Osteoblast (primary cell): ENCODE data around the gene SOX10. TPM values are rescaled to one million over a fixed set of nuclear protein-coding genes. Genes with fewer than 3 reads are reported as not detected.

Experiments
- DNase-seq: peaks from one replicate; pipeline ENCODE4 v3.0.0; 2011; ENCODE audit warnings: low spot score, mixed read lengths; ENCODE audit not compliant: insufficient read length; ENCODE audit errors: missing footprints
- H2AFZ ChIP-seq: 2 replicates; pipeline ENCODE4 v1.6.0; 2011; ENCODE audit warnings: mild to moderate bottlenecking, low read length
- H3K27ac ChIP-seq: 2 replicates; pipeline ENCODE4 v1.5.1; 2011; ENCODE audit warnings: mild to moderate bottlenecking, low read depth, low read length, moderate library complexity
- H3K27me3 ChIP-seq: 2 replicates; pipeline ENCODE4 v1.6.0; 2012; ENCODE audit warnings: mild to moderate bottlenecking, control low read depth, inconsistent platforms, low read length, moderate library complexity; ENCODE audit not compliant: insufficient read depth
- H3K36me3 ChIP-seq: 2 replicates; pipeline ENCODE4 v1.5.1; 2011; ENCODE audit warnings: mild to moderate bottlenecking, low read length, control low read depth, moderate library complexity; ENCODE audit not compliant: insufficient read depth
- H3K4me1 ChIP-seq: 2 replicates; pipeline ENCODE4 v1.5.1; 2011; ENCODE audit warnings: mild to moderate bottlenecking, low read length, control low read depth, moderate library complexity; ENCODE audit not compliant: insufficient read depth
- H3K4me2 ChIP-seq: 2 replicates; pipeline ENCODE4 v1.6.0; 2011; ENCODE audit warnings: mild to moderate bottlenecking, low read length; ENCODE audit not compliant: insufficient read depth
- H3K4me3 ChIP-seq: fragments of 200-600 bp; sonication (generic); 3 replicates; pipeline ENCODE4 v1.5.1; 2012; ENCODE audit warnings: mild to moderate bottlenecking, low read length, inconsistent platforms; ENCODE audit not compliant: insufficient read depth
- H3K79me2 ChIP-seq: 2 replicates; pipeline ENCODE4 v1.6.0; 2012; ENCODE audit warnings: mild to moderate bottlenecking, low read length, control low read depth, inconsistent platforms; ENCODE audit not compliant: insufficient read depth
- H3K9me3 ChIP-seq: 2 replicates; pipeline ENCODE4 v1.5.1; 2011; ENCODE audit warnings: low read depth, low read length, control low read depth
- H4K20me1 ChIP-seq: 2 replicates; pipeline ENCODE4 v1.6.0; 2012; ENCODE audit warnings: mild to moderate bottlenecking, low read length, control low read depth; ENCODE audit not compliant: insufficient read depth
- total RNA-seq: library from RNA; depleted of rRNA; stranded (reverse); fragments of >200 nt; gene quantifications from 2 replicates; pipeline ENCODE4 v1.2.3, GENCODE V29; 2012
- TF ChIP-seq, protein P1 (sequence below): IDR thresholded peaks from 2 replicates; pipeline ENCODE4 v1.5.1; 2011; ENCODE audit warnings: mild to moderate bottlenecking, low read depth, low read length, moderate library complexity; ENCODE audit errors: extremely low read depth

SOX10 gene
- total RNA-seq, 1 donor = not detected

DNA sequence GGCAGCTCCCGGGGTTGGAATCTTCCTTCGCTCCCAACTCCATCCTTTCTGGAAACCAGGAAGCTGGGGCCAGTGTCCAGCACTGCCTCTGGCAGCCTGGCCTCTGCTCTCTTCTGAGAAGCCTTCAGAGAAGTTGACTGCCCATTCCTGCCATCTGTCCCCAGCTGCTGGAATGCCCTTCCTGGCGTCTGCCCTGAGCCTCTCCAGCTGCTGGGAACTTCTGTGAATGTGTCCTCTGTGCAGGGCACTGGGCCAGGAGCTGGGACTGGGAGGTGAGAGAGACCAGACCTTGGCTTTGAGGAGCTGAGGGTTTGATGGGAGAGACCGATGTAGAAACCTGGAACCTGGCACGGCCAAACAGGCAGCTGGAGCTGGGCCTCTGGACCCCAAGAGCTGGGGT, 5.9 kb upstream of the SOX10 start:
- no peaks in the 10 kb centered on the region for H3K4me1 ChIP-seq
- no peak overlapping the region for H2AFZ ChIP-seq
- H3K27ac ChIP-seq = no peak overlapping the region
- H3K9me3 ChIP-seq = no peaks in the 10 kb centered on the region
- no peak overlapping the region for H3K4me3 ChIP-seq
- no peaks in the 10 kb centered on the region for H3K79me2 ChIP-seq
- H3K4me2 ChIP-seq = no peak overlapping the region
- H4K20me1 ChIP-seq = no peaks in the 10 kb centered on the region
- TF ChIP-seq, protein P1, sequence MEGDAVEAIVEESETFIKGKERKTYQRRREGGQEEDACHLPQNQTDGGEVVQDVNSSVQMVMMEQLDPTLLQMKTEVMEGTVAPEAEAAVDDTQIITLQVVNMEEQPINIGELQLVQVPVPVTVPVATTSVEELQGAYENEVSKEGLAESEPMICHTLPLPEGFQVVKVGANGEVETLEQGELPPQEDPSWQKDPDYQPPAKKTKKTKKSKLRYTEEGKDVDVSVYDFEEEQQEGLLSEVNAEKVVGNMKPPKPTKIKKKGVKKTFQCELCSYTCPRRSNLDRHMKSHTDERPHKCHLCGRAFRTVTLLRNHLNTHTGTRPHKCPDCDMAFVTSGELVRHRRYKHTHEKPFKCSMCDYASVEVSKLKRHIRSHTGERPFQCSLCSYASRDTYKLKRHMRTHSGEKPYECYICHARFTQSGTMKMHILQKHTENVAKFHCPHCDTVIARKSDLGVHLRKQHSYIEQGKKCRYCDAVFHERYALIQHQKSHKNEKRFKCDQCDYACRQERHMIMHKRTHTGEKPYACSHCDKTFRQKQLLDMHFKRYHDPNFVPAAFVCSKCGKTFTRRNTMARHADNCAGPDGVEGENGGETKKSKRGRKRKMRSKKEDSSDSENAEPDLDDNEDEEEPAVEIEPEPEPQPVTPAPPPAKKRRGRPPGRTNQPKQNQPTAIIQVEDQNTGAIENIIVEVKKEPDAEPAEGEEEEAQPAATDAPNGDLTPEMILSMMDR = no peak
- no peaks in the 10 kb centered on the region for H3K36me3 ChIP-seq
- H3K27me3 ChIP-seq = no peaks in the 10 kb centered on the region
- no peak for DNase-seq

DNA sequence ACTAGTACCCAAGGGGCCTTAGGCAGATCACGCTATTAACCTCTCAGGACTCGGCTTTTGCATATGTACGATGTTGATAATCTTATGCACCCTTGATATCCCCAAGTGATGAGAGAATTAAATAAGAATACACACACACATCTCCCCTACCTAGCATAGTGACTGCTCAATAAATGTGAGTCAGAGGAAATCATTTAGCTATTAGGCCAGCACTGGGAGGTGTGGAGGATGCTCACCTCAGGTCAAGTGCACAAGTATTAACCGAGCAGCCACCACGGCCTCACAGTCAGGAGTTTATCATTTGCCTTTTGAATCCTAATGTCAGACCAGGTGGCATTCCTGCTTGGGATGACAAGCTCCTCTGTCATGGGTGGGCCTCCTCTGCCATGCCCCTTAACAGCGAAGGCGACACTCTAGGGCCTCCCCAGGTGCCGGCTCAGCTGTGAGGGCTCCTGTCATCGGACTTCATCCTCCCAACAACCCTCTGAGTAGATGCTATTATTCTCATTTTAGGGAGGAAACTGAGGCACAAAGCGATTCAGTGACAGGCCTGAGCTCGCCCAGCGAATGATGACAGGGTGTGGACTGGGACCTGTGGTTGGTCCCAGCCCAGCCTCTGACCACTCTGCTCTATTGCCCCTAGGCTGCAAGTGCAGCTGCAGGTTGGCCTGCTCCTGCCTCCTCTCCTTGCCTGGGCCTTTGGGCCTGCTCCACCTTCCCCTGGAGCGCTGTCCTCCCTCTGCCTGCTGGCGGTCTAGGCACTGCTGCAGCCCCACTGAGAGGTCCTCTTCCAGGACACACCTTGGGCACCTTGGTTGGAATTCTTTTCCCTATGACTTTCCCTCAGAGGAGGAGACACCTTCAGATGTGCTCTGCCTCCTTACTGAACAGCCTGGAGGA, 5.0 kb upstream of the SOX10 start:
- Histone ChIP-seq H3K4me2 (no peak overlapping the region), H3K9me3 (no peaks in the 10 kb centered on the region), H2AFZ (no peak overlapping the region), H3K27ac (no peak overlapping the region), H4K20me1 (no peaks in the 10 kb centered on the region), H3K4me1 (no peaks in the 10 kb centered on the region), H3K79me2 (no peaks in the 10 kb centered on the region), H3K36me3 (no peaks in the 10 kb centered on the region), H3K27me3 (no peaks in the 10 kb centered on the region), H3K4me3 (no peak overlapping the region)
- TF ChIP-seq, protein P1 = no peak
- DNase-seq = peak; percentile 73

DNA sequence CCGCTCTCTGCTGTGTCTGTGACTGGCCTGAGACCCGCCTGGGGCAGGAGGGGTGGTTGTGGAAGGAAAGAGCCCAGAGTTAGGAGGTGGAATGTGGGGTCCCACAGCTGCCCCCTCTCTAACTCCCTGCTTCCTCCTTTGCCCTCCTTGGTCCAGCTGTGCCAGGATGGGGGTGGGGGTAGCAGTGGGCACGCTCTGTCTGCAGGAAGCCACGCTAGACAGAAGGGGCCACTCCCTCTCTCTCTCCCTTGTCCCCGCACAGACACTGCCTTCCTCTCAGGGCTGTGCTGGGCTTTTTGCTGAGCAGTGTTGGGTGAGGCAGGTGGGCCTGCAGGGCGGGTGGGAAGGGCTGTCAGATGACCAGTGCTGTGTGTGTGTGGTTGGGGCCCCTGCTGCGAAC, 2.0 kb upstream of the SOX10 start:
- Histone ChIP-seq H3K27ac (no peak overlapping the region), H3K79me2 (no peaks in the 10 kb centered on the region), H4K20me1 (peaks cover 5% of the 10 kb centered on the region), H3K27me3 (no peaks in the 10 kb centered on the region), H3K36me3 (no peaks in the 10 kb centered on the region), H3K9me3 (no peaks in the 10 kb centered on the region), H3K4me1 (no peaks in the 10 kb centered on the region), H3K4me2 (no peak overlapping the region), H2AFZ (no peak overlapping the region), H3K4me3 (no peak overlapping the region)
- TF ChIP-seq, protein P1 = no peak
- DNase-seq = peak; percentile 76

DNA sequence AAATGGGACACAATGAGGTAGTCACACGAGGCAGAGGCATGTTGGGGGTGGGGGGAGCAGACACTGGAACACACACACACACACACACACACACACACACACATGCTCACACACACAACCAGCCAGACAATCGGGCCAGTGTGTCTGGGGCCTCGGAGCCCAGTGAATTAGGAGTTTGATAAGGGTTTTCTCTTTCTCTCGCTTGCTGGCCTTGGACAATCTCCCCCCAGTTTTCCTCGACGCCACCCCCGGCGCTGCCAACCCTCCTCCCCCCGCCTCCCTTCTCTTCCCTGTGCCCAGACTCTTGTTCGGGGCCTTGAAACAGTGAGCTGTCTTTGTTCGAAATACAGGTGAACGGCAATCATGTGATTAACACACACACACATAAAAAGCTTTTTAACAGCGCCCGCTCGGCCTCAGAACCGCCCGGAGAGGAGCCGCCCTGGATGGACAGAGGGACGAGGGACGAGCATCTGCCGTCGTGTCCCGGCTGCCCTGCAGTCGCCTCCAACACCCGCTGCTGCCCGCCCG, 1.5 kb upstream of the SOX10 start:
- no peaks in the 10 kb centered on the region for H3K27me3 ChIP-seq
- no peaks in the 10 kb centered on the region for H3K9me3 ChIP-seq
- H3K4me1 ChIP-seq = no peaks in the 10 kb centered on the region
- no peak overlapping the region for H2AFZ ChIP-seq
- H3K27ac ChIP-seq = no peak overlapping the region
- no peaks in the 10 kb centered on the region for H3K36me3 ChIP-seq
- H3K4me3 ChIP-seq = no peak overlapping the region
- TF ChIP-seq, protein P1 = no peak
- H3K4me2 ChIP-seq = no peak overlapping the region
- no peaks in the 10 kb centered on the region for H3K79me2 ChIP-seq
- DNase-seq = peak; percentile 83
- peaks cover 5% of the 10 kb centered on the region for H4K20me1 ChIP-seq
